ENCODE measurements around the gene SYCP2L.

SYCP2L gene

GRCh38 chr6:11008821-11009220, 122.0 kb downstream of the SYCP2L start:
- no peaks in the 10 kb centered on the region for H3K9me3 ChIP-seq (ENCODE audit: control insufficient read depth, insufficient read depth, low read depth, low read length)
- no peak overlapping the region for H3K27ac ChIP-seq (ENCODE audit: extremely low read depth, low read depth, low read length)
- ChIA-PET POLR2A (no interaction called here), CTCF (no interaction called here)
- H3K36me3 ChIP-seq (ENCODE audit: control insufficient read depth in 2 of 2, insufficient read depth in 1 of 2, low read length in 2 of 2) = peaks cover 0 to 4% of the 10 kb centered on the region in 2 experiments; a peak in 1 of 3 replicates
- H3K4me3 ChIP-seq (ENCODE audit: low read depth, low read length) = no peak overlapping the region
- no peak for TF ChIP-seq PATZ1 (tag by site-specific recombination; IDR thresholded peaks at IDR 0.05)
- TF ChIP-seq KLF9 (tag by site-specific recombination; IDR thresholded peaks at IDR 0.05; ENCODE audit: low read depth) = no peak
- TF ChIP-seq ZBTB21 (tag by site-specific recombination; IDR thresholded peaks at IDR 0.05) = no peak
- TF ChIP-seq MYNN (tag by site-specific recombination; IDR thresholded peaks at IDR 0.05; ENCODE audit: borderline replicate concordance) = no peak
- TF ChIP-seq ZNF274 (IDR thresholded peaks at IDR 0.05; ENCODE audit: low read length) = no peak
- TF ChIP-seq ZNF274 (tag by site-specific recombination; IDR thresholded peaks at IDR 0.05; ENCODE audit: borderline replicate concordance) = no peak
- TF ChIP-seq, protein P1, sequence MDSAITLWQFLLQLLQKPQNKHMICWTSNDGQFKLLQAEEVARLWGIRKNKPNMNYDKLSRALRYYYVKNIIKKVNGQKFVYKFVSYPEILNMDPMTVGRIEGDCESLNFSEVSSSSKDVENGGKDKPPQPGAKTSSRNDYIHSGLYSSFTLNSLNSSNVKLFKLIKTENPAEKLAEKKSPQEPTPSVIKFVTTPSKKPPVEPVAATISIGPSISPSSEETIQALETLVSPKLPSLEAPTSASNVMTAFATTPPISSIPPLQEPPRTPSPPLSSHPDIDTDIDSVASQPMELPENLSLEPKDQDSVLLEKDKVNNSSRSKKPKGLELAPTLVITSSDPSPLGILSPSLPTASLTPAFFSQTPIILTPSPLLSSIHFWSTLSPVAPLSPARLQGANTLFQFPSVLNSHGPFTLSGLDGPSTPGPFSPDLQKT (IDR thresholded peaks at IDR 0.05; ENCODE audit: borderline replicate concordance, low read depth, low read length) = no peak
- no peak for TF ChIP-seq ZNF792 (tag by site-specific recombination; IDR thresholded peaks at IDR 0.05)
- no peak for TF ChIP-seq ZNF530 (tag by site-specific recombination; IDR thresholded peaks at IDR 0.05; ENCODE audit: low read depth)
- no peak for TF ChIP-seq ZNF707 (tag by site-specific recombination; IDR thresholded peaks at IDR 0.05)
- TF ChIP-seq KLF10 (tag by site-specific recombination; IDR thresholded peaks at IDR 0.05) = no peak
- TF ChIP-seq ZNF433 (tag by site-specific recombination; IDR thresholded peaks at IDR 0.05; ENCODE audit: low read depth) = no peak
- no peak for TF ChIP-seq ZNF362 (tag by site-specific recombination; IDR thresholded peaks at IDR 0.05)
- no peak for TF ChIP-seq ZBTB7A (tag by site-specific recombination; IDR thresholded peaks at IDR 0.05; ENCODE audit: low read depth)
- H3K4me1 ChIP-seq (ENCODE audit: control insufficient read depth, insufficient read depth, low read length) = peaks cover 30% of the 10 kb centered on the region

- Histone ChIP-seq H3K9me3 (ENCODE audit: control insufficient read depth, insufficient read depth, low read depth, low read length) (no peaks in the 10 kb centered on the region), H3K36me3 (ENCODE audit: control insufficient read depth in 2 of 2, insufficient read depth in 1 of 2, low read length in 2 of 2) (peaks cover 0 to 4% of the 10 kb centered on the region in 2 experiments; a peak in 1 of 3 replicates), H3K4me3 (ENCODE audit: low read depth, low read length) (no peak overlapping the region), H3K4me1 (ENCODE audit: control insufficient read depth, insufficient read depth, low read length) (peaks cover 30% of the 10 kb centered on the region), H3K27ac (ENCODE audit: extremely low read depth, low read depth, low read length) (no peak overlapping the region)
- TF ChIP-seq, protein P2, sequence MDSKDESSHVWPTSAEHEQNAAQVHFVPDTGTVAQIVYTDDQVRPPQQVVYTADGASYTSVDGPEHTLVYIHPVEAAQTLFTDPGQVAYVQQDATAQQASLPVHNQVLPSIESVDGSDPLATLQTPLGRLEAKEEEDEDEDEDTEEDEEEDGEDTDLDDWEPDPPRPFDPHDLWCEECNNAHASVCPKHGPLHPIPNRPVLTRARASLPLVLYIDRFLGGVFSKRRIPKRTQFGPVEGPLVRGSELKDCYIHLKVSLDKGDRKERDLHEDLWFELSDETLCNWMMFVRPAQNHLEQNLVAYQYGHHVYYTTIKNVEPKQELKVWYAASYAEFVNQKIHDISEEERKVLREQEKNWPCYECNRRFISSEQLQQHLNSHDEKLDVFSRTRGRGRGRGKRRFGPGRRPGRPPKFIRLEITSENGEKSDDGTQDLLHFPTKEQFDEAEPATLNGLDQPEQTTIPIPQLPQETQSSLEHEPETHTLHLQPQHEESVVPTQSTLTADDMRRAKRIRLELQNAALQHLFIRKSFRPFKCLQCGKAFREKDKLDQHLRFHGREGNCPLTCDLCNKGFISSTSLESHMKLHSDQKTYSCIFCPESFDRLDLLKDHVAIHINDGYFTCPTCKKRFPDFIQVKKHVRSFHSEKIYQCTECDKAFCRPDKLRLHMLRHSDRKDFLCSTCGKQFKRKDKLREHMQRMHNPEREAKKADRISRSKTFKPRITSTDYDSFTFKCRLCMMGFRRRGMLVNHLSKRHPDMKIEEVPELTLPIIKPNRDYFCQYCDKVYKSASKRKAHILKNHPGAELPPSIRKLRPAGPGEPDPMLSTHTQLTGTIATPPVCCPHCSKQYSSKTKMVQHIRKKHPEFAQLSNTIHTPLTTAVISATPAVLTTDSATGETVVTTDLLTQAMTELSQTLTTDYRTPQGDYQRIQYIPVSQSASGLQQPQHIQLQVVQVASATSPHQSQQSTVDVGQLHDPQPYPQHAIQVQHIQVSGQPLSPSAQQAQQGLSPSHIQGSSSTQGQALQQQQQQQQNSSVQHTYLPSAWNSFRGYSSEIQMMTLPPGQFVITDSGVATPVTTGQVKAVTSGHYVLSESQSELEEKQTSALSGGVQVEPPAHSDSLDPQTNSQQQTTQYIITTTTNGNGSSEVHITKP (tag by site-specific recombination; IDR thresholded peaks at IDR 0.05) = peak; percentile 64
- TF ChIP-seq ZNF449 (tag by site-specific recombination; IDR thresholded peaks at IDR 0.05) (peak; percentile 98), ZNF596 (tag by site-specific recombination; IDR thresholded peaks at IDR 0.05) (no peak)
- POLR2A ChIA-PET = no interaction called here
- CTCF ChIA-PET = interaction anchor here (0.8 kb wide), 1 partner anchor 36 kb away, joined by 3 read pairs; no protein-coding TSS in a partner anchor
Observed at GRCh38 chr6:11009353-11009752, 122.5 kb downstream of the SYCP2L start.
